C1 segment of cervical spinal cord (tissue), 14 donors: Measurements from ENCODE around the gene CHST13.
A peak's percentile ranks its signal among the peaks of the same experiment; 100 is the strongest.

ENCODE experiments used
- DNase-seq, 14 donors: peaks; one replicate each; lab custom pipeline; 2025; lab: John Stamatoyannopoulos, UW

CHST13 gene

GRCh38 chr3:126523745-126524428 is at the start of gene CHST13:
CHST13 (plus strand) TSS chr3:126524155; CDS start chr3:126524333, 178 bp downstream.
- DNase-seq = no peak

- peak in 2 of 14 donors; percentile 32 to 38 for DNase-seq
These were observed 49.2 kb upstream of the CHST13 start for GRCh38 chr3:126474498-126475412.

GRCh38 chr3:126475413-126476114 is 48.4 kb upstream of the CHST13 start, which contains the start of gene ZXDC:
ZXDC (minus strand) TSS chr3:126475891; CDS start chr3:126475865, 26 bp downstream.
- DNase-seq = peak; percentile 38 to 96 (median 88)

GRCh38 chr3:126476166-126477060 is 47.5 kb upstream of the CHST13 start:
- DNase-seq = peak in 8 of 14 donors; percentile 55 to 88 (median 80)

- no peak for DNase-seq
These were observed 46.9 kb upstream of the CHST13 start for GRCh38 chr3:126477061-126477380.

- DNase-seq = no peak
These were observed 45.2 kb upstream of the CHST13 start for GRCh38 chr3:126478581-126479310.

GRCh38 chr3:126479642-126480041 is 44.3 kb upstream of the CHST13 start:
- DNase-seq = no peak

GRCh38 chr3:126480206-126480605 is 43.7 kb upstream of the CHST13 start:
- DNase-seq = no peak

GRCh38 chr3:126480861-126481260 is 43.1 kb upstream of the CHST13 start:
- peak in 4 of 14 donors; percentile 10 to 90 (median 16) for DNase-seq

- peak in 1 of 14 donors; percentile 20 for DNase-seq
These were observed 42.0 kb upstream of the CHST13 start for GRCh38 chr3:126481808-126482502.

- no peak for DNase-seq
These were observed 41.3 kb upstream of the CHST13 start for GRCh38 chr3:126482503-126483255.

- no peak for DNase-seq
These were observed 40.6 kb upstream of the CHST13 start for GRCh38 chr3:126483321-126483761.

GRCh38 chr3:126484148-126484547 is 39.8 kb upstream of the CHST13 start:
- DNase-seq = no peak

- no peak for DNase-seq
These were observed 39.3 kb upstream of the CHST13 start for GRCh38 chr3:126484662-126485061.

- no peak for DNase-seq
These were observed 38.6 kb upstream of the CHST13 start for GRCh38 chr3:126485176-126485897.

- DNase-seq = no peak
These were observed 38.0 kb upstream of the CHST13 start for GRCh38 chr3:126485956-126486355.

GRCh38 chr3:126486360-126486847 is 37.6 kb upstream of the CHST13 start:
- DNase-seq = peak in 1 of 14 donors; percentile 66
